LNCAP (cell line): Measurements from ENCODE around the gene BSDC1.

Experiments
- TF ChIP-seq, protein P1 (sequence below): fragments of 450-650 bp; IDR thresholded peaks from 2 replicates; pipeline ENCODE4 v1.5.1; 2017; ENCODE audit warnings: mild to moderate bottlenecking

Gene BSDC1

DNA sequence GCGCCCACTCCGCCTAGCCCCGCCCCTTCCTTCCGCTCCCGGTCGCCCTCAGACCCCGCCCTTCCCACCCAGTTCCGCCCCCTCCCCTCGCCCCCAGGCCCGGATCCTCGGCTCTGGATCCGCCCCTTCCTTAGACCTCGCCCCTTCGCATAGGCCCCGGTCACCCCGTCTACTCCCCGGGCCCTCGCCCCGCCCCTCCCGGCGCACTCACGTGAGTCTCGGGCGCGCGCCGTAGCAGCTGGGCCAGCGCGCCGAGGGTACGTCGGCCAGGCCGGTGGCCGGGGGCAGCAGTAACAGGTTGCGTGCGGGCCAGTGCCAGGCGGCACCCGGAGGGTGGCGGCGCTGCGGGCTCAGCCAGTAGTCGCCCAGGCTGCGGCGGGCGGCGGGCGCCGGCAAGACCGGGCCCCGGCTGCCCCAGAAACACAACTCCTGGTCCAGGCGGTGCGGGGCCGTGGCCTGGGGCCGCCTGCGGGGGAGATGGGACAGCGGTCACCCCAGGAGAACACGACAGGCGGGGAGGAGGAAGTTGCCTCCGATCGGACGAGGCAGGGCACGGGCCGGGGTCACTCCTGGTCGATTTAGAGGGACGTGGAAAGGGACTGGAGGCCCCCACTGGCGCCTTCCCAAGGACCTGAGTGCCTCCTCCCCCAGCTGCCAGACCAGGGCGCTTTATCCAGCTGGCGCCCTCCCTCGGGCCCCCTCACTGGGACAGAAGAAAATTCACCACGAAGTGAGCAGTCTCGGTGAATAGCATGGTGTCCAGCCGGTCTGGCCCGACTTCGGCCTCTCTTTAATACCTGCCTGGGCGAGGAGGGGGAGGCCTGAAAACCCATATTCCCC lies 42.6 kb downstream of the BSDC1 start:
- TF ChIP-seq, protein P1, sequence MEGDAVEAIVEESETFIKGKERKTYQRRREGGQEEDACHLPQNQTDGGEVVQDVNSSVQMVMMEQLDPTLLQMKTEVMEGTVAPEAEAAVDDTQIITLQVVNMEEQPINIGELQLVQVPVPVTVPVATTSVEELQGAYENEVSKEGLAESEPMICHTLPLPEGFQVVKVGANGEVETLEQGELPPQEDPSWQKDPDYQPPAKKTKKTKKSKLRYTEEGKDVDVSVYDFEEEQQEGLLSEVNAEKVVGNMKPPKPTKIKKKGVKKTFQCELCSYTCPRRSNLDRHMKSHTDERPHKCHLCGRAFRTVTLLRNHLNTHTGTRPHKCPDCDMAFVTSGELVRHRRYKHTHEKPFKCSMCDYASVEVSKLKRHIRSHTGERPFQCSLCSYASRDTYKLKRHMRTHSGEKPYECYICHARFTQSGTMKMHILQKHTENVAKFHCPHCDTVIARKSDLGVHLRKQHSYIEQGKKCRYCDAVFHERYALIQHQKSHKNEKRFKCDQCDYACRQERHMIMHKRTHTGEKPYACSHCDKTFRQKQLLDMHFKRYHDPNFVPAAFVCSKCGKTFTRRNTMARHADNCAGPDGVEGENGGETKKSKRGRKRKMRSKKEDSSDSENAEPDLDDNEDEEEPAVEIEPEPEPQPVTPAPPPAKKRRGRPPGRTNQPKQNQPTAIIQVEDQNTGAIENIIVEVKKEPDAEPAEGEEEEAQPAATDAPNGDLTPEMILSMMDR: no peak; the same call in 1 of the 2 replicates

DNA sequence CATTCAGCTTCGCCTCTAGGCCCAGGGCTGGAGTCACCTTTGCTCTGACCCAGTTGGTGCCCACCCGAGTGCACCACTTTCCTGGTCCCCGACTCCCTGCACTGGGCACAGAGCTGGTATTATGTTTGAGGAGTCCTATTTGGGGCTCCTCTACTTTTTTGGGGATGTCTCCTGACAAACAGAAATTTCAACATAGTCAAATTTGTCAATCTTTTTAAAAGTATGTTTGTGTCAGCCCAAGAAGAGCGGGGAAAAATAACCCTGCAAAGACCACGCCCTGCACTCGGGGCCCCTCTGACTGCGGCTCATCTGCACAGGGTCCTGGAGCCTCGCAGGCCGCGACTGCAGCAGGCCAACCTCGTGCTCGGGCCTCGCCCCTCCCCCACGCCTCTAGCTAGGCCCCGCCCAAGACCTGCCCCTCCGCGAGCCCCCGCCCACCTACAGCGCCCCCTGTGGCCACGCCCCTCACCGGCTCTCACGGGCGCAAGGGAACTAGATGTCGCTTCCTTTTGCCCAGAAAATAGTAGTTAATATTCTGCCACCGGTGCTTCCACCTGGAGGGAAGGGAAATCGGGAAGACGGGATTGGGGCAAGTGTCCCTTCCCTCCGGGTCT lies 43.3 kb downstream of the BSDC1 start:
- TF ChIP-seq, protein P1: peak; percentile 54

DNA sequence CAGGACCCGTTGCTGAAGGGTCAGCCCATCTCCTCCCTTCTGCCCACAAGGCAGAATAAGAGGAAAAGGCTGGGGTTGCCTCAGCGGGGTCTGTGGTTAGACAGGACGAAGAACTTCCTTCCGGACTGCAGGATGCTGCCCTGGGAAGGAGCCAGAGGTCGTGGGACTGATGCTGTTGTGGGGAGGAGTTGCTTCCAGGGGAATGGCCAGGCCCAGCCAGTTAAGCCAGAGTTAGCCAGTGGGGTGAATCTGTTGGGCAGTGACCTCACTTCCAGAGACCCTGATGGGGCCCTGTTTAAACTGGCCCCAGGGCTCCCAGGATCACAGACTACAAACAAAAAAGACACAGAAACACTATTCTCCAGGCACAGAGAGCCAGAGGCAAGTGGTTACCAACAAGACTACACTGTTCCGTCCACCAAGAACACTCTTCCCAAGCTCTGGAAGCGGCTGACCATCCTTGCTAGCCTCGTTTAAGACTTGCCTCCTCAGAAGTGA lies 45.0 kb downstream of the BSDC1 start:
- TF ChIP-seq, protein P1: no peak

DNA sequence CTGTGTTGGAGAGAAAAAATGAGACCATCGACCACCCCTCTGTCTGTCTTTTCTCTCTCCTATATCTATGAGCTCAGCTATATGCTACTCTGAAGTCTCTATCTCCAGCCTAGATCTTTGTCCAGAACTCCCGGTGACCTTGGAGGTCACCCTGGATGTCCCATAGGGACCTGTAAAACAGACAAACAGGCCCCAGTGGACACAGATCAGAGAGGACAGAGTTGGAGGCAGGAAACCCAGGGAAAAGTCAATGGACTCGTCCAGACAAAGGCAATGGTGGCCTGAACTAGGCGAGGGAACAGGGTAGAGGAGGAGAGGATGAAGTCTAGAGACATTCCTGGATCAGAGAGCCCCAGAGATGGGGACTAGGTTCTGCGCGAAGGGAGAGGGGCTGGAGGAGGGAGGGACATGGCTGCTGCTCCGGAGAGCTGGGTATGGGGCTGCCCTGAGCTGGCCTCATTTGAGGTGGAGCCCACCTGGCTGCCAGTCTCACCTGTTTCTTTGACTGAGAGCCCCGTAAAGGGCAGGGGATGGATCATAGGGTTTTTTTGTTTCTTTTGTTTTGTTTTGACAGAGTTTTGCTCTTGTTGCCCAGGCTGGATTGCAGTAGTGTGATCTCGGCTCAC lies 47.6 kb downstream of the BSDC1 start:
- TF ChIP-seq, protein P1: no peak

DNA sequence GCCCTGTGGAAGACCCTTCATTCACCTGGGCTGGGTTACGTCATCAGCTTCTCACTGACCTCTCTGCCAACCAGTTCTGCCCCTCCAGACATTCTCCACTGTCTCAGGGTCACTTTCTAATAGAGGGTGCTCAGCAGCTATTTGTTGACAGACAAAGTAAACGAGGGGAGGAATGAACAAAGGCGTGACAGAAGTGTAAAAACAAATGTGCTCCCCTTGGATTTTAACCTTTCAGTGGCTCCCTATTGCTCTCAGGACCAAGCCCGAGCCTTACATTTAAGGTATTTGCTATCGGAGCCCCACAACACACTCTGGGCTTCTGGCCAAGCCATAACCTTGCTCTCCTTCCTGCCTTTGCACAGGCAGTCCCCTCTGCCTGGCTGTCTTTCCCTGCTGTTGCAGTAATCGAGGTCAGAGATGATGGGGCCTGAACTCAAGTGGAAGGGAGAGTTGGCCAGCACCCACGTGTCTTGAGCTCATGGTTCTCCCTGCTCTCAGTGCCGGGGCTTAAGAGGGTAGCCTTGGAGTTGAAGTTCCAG lies 48.9 kb downstream of the BSDC1 start:
- TF ChIP-seq, protein P1: no peak

DNA sequence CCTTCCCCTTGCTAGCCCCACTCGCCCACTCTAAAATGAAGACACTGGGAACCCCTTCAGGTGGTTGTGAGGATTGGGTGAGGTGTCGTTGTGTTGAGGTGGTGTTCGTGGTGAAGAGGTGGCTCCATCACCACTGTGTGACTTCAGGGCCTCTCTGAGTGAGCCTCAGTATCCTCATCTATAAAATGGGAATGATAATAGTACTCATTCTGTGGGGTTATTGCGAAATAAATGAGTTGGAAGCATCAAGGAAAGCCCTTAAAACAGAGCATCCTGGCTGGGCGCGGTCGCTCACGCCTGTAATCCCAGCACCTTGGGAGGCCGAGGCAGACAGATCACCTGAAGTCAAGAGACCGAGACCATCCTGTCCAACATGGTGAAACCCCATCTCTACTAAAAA lies 51.5 kb downstream of the BSDC1 start:
- TF ChIP-seq, protein P1: no peak

DNA sequence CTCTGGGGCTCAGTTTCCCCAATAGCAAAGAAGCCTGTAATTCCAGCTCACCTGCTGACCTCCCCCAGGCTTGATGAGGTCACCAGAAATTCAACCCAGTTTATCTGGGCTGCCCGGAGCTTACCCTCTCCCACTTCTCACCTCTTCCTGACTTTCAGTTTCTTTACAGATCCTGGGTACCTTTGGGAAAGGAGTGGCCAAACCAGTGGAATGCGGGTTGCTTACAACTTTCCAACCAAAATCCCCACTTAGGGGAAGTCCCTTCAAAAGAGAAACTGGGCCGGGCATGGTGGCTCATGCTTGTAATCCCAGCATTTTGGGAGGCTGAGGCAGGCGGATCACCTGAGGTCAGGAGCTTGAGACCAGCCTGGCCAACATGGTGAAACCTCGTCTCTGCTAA lies 52.3 kb downstream of the BSDC1 start:
- TF ChIP-seq, protein P1: no peak
